ENCODE results near the gene TANGO2.

Gene TANGO2

GRCh38 chr22:20080445-20080775 is 59.5 kb downstream of the TANGO2 start:
- peak; percentile 66 for DNase-seq (ENCODE audit: low read depth)
- H3K4me3 ChIP-seq (ENCODE audit: low read depth, low read length): peak overlapping the region; percentile 95
- TF ChIP-seq, protein P1, sequence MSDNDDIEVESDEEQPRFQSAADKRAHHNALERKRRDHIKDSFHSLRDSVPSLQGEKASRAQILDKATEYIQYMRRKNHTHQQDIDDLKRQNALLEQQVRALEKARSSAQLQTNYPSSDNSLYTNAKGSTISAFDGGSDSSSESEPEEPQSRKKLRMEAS (IDR thresholded peaks at IDR 0.05; ENCODE audit: low read depth, low read length): no peak
- no peak for TF ChIP-seq MYC (IDR thresholded peaks at IDR 0.05; ENCODE audit: low read depth, low read length)
- TF ChIP-seq POLR2A (IDR thresholded peaks at IDR 0.05; ENCODE audit: extremely low read depth, insufficient read length): no peak
- no peak for TF ChIP-seq CTCF (IDR thresholded peaks at IDR 0.05; ENCODE audit: low read depth, low read length)

GRCh38 chr22:20080776-20081654 is 60.1 kb downstream of the TANGO2 start:
- peak; percentile 52 for DNase-seq (ENCODE audit: low read depth)
- TF ChIP-seq MYC (IDR thresholded peaks at IDR 0.05; ENCODE audit: low read depth, low read length) (no peak), CTCF (IDR thresholded peaks at IDR 0.05; ENCODE audit: low read depth, low read length) (no peak), POLR2A (IDR thresholded peaks at IDR 0.05; ENCODE audit: extremely low read depth, insufficient read length) (no peak)
- TF ChIP-seq, protein P1 (IDR thresholded peaks at IDR 0.05; ENCODE audit: low read depth, low read length): no peak
- peak overlapping the region; percentile 95 for H3K4me3 ChIP-seq (ENCODE audit: low read depth, low read length)

GRCh38 chr22:20083157-20083890 is 62.4 kb downstream of the TANGO2 start:
- DNase-seq (ENCODE audit: low read depth): no peak
- H3K4me3 ChIP-seq (ENCODE audit: low read depth, low read length): peak overlapping the region; percentile 28
- TF ChIP-seq, protein P1 (IDR thresholded peaks at IDR 0.05; ENCODE audit: low read depth, low read length): no peak
- no peak for TF ChIP-seq CTCF (IDR thresholded peaks at IDR 0.05; ENCODE audit: low read depth, low read length)
- no peak for TF ChIP-seq POLR2A (IDR thresholded peaks at IDR 0.05; ENCODE audit: extremely low read depth, insufficient read length)
- no peak for TF ChIP-seq MYC (IDR thresholded peaks at IDR 0.05; ENCODE audit: low read depth, low read length)

- H3K4me3 ChIP-seq (ENCODE audit: low read depth, low read length): no peak overlapping the region
- no peak for DNase-seq (ENCODE audit: low read depth)
- TF ChIP-seq CTCF (IDR thresholded peaks at IDR 0.05; ENCODE audit: low read depth, low read length): no peak
- TF ChIP-seq MYC (IDR thresholded peaks at IDR 0.05; ENCODE audit: low read depth, low read length): no peak
- TF ChIP-seq, protein P1 (IDR thresholded peaks at IDR 0.05; ENCODE audit: low read depth, low read length): no peak
- TF ChIP-seq POLR2A (IDR thresholded peaks at IDR 0.05; ENCODE audit: extremely low read depth, insufficient read length): no peak
Measured at GRCh38 chr22:20083891-20084546, 63.1 kb downstream of the TANGO2 start.

- peak; percentile 45 for DNase-seq (ENCODE audit: low read depth)
- TF ChIP-seq, protein P1 (IDR thresholded peaks at IDR 0.05; ENCODE audit: low read depth, low read length): peak; percentile 64
- TF ChIP-seq POLR2A (IDR thresholded peaks at IDR 0.05; ENCODE audit: extremely low read depth, insufficient read length) (no peak), MYC (IDR thresholded peaks at IDR 0.05; ENCODE audit: low read depth, low read length) (peak; percentile 47; the same call in 1 of the 2 replicates), CTCF (IDR thresholded peaks at IDR 0.05; ENCODE audit: low read depth, low read length) (peak; percentile 38)
- H3K4me3 ChIP-seq (ENCODE audit: low read depth, low read length): no peak overlapping the region
Measured at GRCh38 chr22:20084547-20085413, 63.9 kb downstream of the TANGO2 start.

Measured in NB4 (cell line).